A673 (cell line): ENCODE measurements around the gene MID1. TPM values are rescaled to one million over a fixed set of nuclear protein-coding genes. Genes with fewer than 3 reads are reported as not detected.

Source experiments
- BruUV-seq: library from RNA; stranded (reverse); fragments of 400-500 nt; replicated peaks from 2 replicates; lab custom pipeline; 2021; lab: Mats Ljungman, UMichigan
- CTCF ChIA-PET: fragments of 300-600 bp; sonication (Branson Sonifier 250); formaldehyde crosslinking; loops from one replicate; lab custom pipeline; 2022; ENCODE audit warnings: antibody characterized with exemption; lab: Charles Lee
- POLR2A ChIA-PET: fragments of 300-600 bp; sonication (Branson Sonifier 250); formaldehyde crosslinking; loops from one replicate; lab custom pipeline; 2022; ENCODE audit warnings: antibody characterized with exemption; ENCODE audit not compliant: low non-redundant PET; lab: Charles Lee
- DNase-seq: peaks from one replicate; pipeline ENCODE4 v3.0.0-alpha.2; 2015; ENCODE audit warnings: low spot score
- H3K27ac ChIP-seq: fragments of 200-600 bp; sonication (generic); 2 replicates; pipeline ENCODE4 v1.5.1; 2016; ENCODE audit warnings: mixed run types, low read depth, mild to moderate bottlenecking, mixed read lengths, antibody characterized with exemption, low read length; ENCODE audit not compliant: poor library complexity, severe bottlenecking
- H3K27me3 ChIP-seq: fragments of 200-600 bp; sonication (generic); replicated peaks from 2 replicates; pipeline ENCODE4 v1.6.1; 2017; ENCODE audit warnings: mixed run types, low read depth, mild to moderate bottlenecking, mixed read lengths, antibody characterized with exemption, low read length; ENCODE audit not compliant: insufficient read depth, poor library complexity
- H3K36me3 ChIP-seq: fragments of 200-600 bp; sonication (generic); 2 replicates; pipeline ENCODE4 v1.6.1; 2016; ENCODE audit warnings: mixed run types, mild to moderate bottlenecking, mixed read lengths, antibody characterized with exemption, low read length; ENCODE audit not compliant: insufficient read depth, poor library complexity, severe bottlenecking
- H3K4me1 ChIP-seq: fragments of 200-600 bp; sonication (generic); 2 replicates; pipeline ENCODE4 v1.6.1; 2017; ENCODE audit warnings: mixed run types, mild to moderate bottlenecking, mixed read lengths, antibody characterized with exemption, low read length; ENCODE audit not compliant: insufficient read depth, poor library complexity, severe bottlenecking
- H3K4me3 ChIP-seq: fragments of 200-600 bp; sonication (generic); 2 replicates; pipeline ENCODE4 v1.5.1; 2016; ENCODE audit warnings: low read depth, mixed run types, mild to moderate bottlenecking, mixed read lengths, low read length; ENCODE audit not compliant: poor library complexity, severe bottlenecking
- H3K9me3 ChIP-seq: fragments of 200-600 bp; sonication (generic); 2 replicates; pipeline ENCODE4 v1.6.1; 2016; ENCODE audit warnings: mixed run types, low read depth, mild to moderate bottlenecking, mixed read lengths, antibody characterized with exemption, low read length; ENCODE audit not compliant: poor library complexity, severe bottlenecking
- CTCF ChIP-seq: fragments of 300-800, 200-600 bp; sonication (generic); conservative IDR thresholded peaks from 2 replicates; pipeline ENCODE4 v1.5.1; 2017; ENCODE audit warnings: low read depth, mild to moderate bottlenecking, antibody characterized with exemption, low read length, moderate library complexity, mixed read lengths
- EZH2 ChIP-seq: fragments of 200-600 bp; sonication (generic); IDR thresholded peaks from 2 replicates; pipeline ENCODE4 v1.6.1; 2017; ENCODE audit warnings: borderline replicate concordance, low read depth, mild to moderate bottlenecking, mixed read lengths, antibody characterized with exemption, low read length; ENCODE audit not compliant: poor library complexity, severe bottlenecking
- intact Hi-C: fragments of 100-400 bp; cut with micrococcal nuclease; formaldehyde crosslinking; loops from one replicate; pipeline ENCODE4 v1.10.0; 2022; ENCODE audit not compliant: unreplicated experiment
- total RNA-seq: library from RNA; stranded (reverse); gene quantifications from 2 replicates; pipeline ENCODE4 v1.2.3, GENCODE V29; 2021

MID1 gene
- total RNA-seq, 1 experiment from 2014 or later, result 7.0 TPM

GRCh38 chrX:10483191-10483831, 137.1 kb downstream of the MID1 start:
- no peak overlapping the region for H3K4me3 ChIP-seq

GRCh38 chrX:10482708-10483107, 137.7 kb downstream of the MID1 start:
- Histone ChIP-seq H3K9me3 (no peaks in the 10 kb centered on the region), H3K27ac (no peak overlapping the region), H3K36me3 (no peaks in the 10 kb centered on the region), H3K4me1 (no peaks in the 10 kb centered on the region), H3K27me3 (no peaks in the 10 kb centered on the region), H3K4me3 (no peak overlapping the region)
- no TSS peak for BruUV-seq
- no peak for TF ChIP-seq CTCF
- no peak for TF ChIP-seq EZH2
- CTCF ChIA-PET, result no interaction called here
- no peak for DNase-seq
- intact Hi-C loops, result no loop called here
- POLR2A ChIA-PET, result no interaction called here

More at GRCh38 chrX:10483191-10483831, 137.1 kb downstream of the MID1 start:
- Histone ChIP-seq H3K27ac (no peak overlapping the region), H3K4me1 (no peaks in the 10 kb centered on the region), H3K9me3 (no peaks in the 10 kb centered on the region), H3K27me3 (no peaks in the 10 kb centered on the region), H3K36me3 (no peaks in the 10 kb centered on the region)
- no TSS peak for BruUV-seq
- intact Hi-C loops, result no loop called here
- no peak for DNase-seq
- ChIA-PET POLR2A (no interaction called here), CTCF (no interaction called here)
- TF ChIP-seq CTCF, result no peak
- TF ChIP-seq EZH2, result no peak

DNA sequence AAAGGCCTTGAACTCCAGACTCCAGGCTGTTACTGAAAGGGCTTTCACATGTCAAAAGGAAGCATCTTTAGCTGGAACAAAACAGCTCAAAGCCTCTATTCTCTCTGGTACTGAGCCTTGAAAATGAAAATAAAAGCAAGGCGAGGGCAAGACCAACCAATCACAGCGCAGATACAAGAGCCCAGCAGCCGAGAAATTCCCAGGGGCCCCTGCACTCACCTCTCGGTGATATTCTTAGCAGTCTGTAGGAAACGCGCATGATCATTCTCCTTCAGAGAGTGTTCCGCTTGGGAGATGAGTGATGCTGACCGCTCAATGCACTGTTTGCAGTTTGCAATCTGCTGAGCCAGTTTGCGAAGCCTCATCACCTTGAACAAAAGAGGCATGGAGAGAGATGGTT, 138.1 kb downstream of the MID1 start:
- no peak for TF ChIP-seq CTCF
- no peak for TF ChIP-seq EZH2
- Histone ChIP-seq H3K4me1 (no peaks in the 10 kb centered on the region), H3K9me3 (no peaks in the 10 kb centered on the region), H3K4me3 (no peak overlapping the region), H3K27ac (no peak overlapping the region), H3K27me3 (no peaks in the 10 kb centered on the region), H3K36me3 (no peaks in the 10 kb centered on the region)
- ChIA-PET CTCF (no interaction called here), POLR2A (no interaction called here)
- intact Hi-C loops, result no loop called here
- DNase-seq, result no peak
- no TSS peak for BruUV-seq
